Measurements from ENCODE around the gene BRWD1.
"Not testable (repeated sequence)": the region's sequence is repeated elsewhere in the genome, so short reads cannot be mapped to it uniquely, and the experiment has no call there.

BRWD1 gene

GRCh38 chr21:39173716-39174680 is 139.4 kb downstream of the BRWD1 start:
- TF ChIP-seq POLR2A (IDR thresholded peaks at IDR 0.05; ENCODE audit: low read depth, low read length) = no peak
- FAIRE-seq = no peak
- DNase-seq (ENCODE audit: insufficient read length, low spot score) = no peak

- no peak for TF ChIP-seq POLR2A (IDR thresholded peaks at IDR 0.05; ENCODE audit: low read depth, low read length)
- FAIRE-seq (no peak), DNase-seq (ENCODE audit: insufficient read length, low spot score) (no peak)
These were observed 143.5 kb downstream of the BRWD1 start for GRCh38 chr21:39169906-39170305.

GRCh38 chr21:39168800-39169199 is 144.6 kb downstream of the BRWD1 start:
- TF ChIP-seq POLR2A (IDR thresholded peaks at IDR 0.05; ENCODE audit: low read depth, low read length) = no peak
- FAIRE-seq = no peak
- DNase-seq (ENCODE audit: insufficient read length, low spot score) = no peak

GRCh38 chr21:39164523-39164922 is 148.9 kb downstream of the BRWD1 start:
- no peak for DNase-seq (ENCODE audit: insufficient read length, low spot score)
- no peak for FAIRE-seq
- TF ChIP-seq POLR2A (IDR thresholded peaks at IDR 0.05; ENCODE audit: low read depth, low read length) = no peak

- no peak for TF ChIP-seq POLR2A (IDR thresholded peaks at IDR 0.05; ENCODE audit: low read depth, low read length)
- no peak for FAIRE-seq
These were observed 152.4 kb downstream of the BRWD1 start for GRCh38 chr21:39161064-39161463.

GRCh38 chr21:39159342-39160063 is 153.9 kb downstream of the BRWD1 start:
- FAIRE-seq (no peak), DNase-seq (ENCODE audit: insufficient read length, low spot score) (no peak)
- TF ChIP-seq POLR2A (IDR thresholded peaks at IDR 0.05; ENCODE audit: low read depth, low read length) = no peak

More at GRCh38 chr21:39161064-39161463, 152.4 kb downstream of the BRWD1 start:
- no peak for DNase-seq (ENCODE audit: insufficient read length, low spot score)

GRCh38 chr21:39157241-39157640 is 156.2 kb downstream of the BRWD1 start:
- not testable (repeated sequence) for FAIRE-seq; DNase-seq (ENCODE audit: insufficient read length, low spot score)

- TF ChIP-seq POLR2A (IDR thresholded peaks at IDR 0.05; ENCODE audit: low read depth, low read length) = no peak
- no peak for FAIRE-seq
- DNase-seq (ENCODE audit: insufficient read length, low spot score) = peak; percentile 37
These were observed 157.4 kb downstream of the BRWD1 start for GRCh38 chr21:39156024-39156423.

- FAIRE-seq = no peak
- no peak for TF ChIP-seq POLR2A (IDR thresholded peaks at IDR 0.05; ENCODE audit: low read depth, low read length)
- no peak for DNase-seq (ENCODE audit: insufficient read length, low spot score)
These were observed 157.9 kb downstream of the BRWD1 start for GRCh38 chr21:39155578-39155977.

GRCh38 chr21:39153842-39154241 is 159.6 kb downstream of the BRWD1 start:
- no peak for FAIRE-seq

GRCh38 chr21:39153373-39153772 is 160.1 kb downstream of the BRWD1 start:
- no peak for DNase-seq (ENCODE audit: insufficient read length, low spot score)
- no peak for TF ChIP-seq POLR2A (IDR thresholded peaks at IDR 0.05; ENCODE audit: low read depth, low read length)
- FAIRE-seq = no peak

More at GRCh38 chr21:39153842-39154241, 159.6 kb downstream of the BRWD1 start:
- no peak for DNase-seq (ENCODE audit: insufficient read length, low spot score)
- no peak for TF ChIP-seq POLR2A (IDR thresholded peaks at IDR 0.05; ENCODE audit: low read depth, low read length)

GRCh38 chr21:39152271-39152670 is 161.2 kb downstream of the BRWD1 start:
- FAIRE-seq = no peak
- no peak for DNase-seq (ENCODE audit: insufficient read length, low spot score)
- TF ChIP-seq POLR2A (IDR thresholded peaks at IDR 0.05; ENCODE audit: low read depth, low read length) = no peak

- no peak for TF ChIP-seq POLR2A (IDR thresholded peaks at IDR 0.05; ENCODE audit: low read depth, low read length)
- FAIRE-seq (no peak), DNase-seq (ENCODE audit: insufficient read length, low spot score) (no peak)
These were observed 162.6 kb downstream of the BRWD1 start for GRCh38 chr21:39150877-39151276.

GRCh38 chr21:39150316-39150715 is 163.1 kb downstream of the BRWD1 start:
- DNase-seq (ENCODE audit: insufficient read length, low spot score) (no peak), FAIRE-seq (no peak)
- TF ChIP-seq POLR2A (IDR thresholded peaks at IDR 0.05; ENCODE audit: low read depth, low read length) = no peak
